DND-41 (cell line): ENCODE results near the gene BEST2.
"Not testable (repeated sequence)": the region's sequence is repeated elsewhere in the genome, so short reads cannot be mapped to it uniquely, and the experiment has no call there.

Experiments
- ATAC-seq: fragments of 200-7000 bp; cut with Tn5 transposase; 3 replicates; pipeline ENCODE4 v1.9.1; 2021; ENCODE audit warnings: low read depth; ENCODE audit not compliant: insufficient read depth
- DNase-seq: peaks from one replicate; pipeline ENCODE4 v3.0.0-alpha.2; 2020
- H2AFZ ChIP-seq: 2 replicates; pipeline ENCODE4 v1.6.0; 2012; ENCODE audit warnings: low read depth, low read length
- H3K27ac ChIP-seq: 2 replicates; pipeline ENCODE4 v1.5.1; 2012; ENCODE audit warnings: low read length, inconsistent platforms
- H3K27me3 ChIP-seq: fragments of 200-600 bp; sonication (generic); 2 replicates; pipeline ENCODE4 v1.6.0; 2012; ENCODE audit warnings: low read length, mild to moderate bottlenecking, inconsistent platforms; ENCODE audit not compliant: insufficient read depth, poor library complexity
- H3K36me3 ChIP-seq: 2 replicates; pipeline ENCODE4 v1.5.1; 2012; ENCODE audit warnings: low read length, inconsistent platforms; ENCODE audit not compliant: insufficient read depth
- H3K4me1 ChIP-seq: 2 replicates; pipeline ENCODE4 v1.5.1; 2012; ENCODE audit warnings: mild to moderate bottlenecking, low read length; ENCODE audit not compliant: insufficient read depth
- H3K4me2 ChIP-seq: 2 replicates; pipeline ENCODE4 v1.6.0; 2012; ENCODE audit warnings: mild to moderate bottlenecking, moderate library complexity, low read length, inconsistent platforms; ENCODE audit not compliant: insufficient read depth
- H3K4me3 ChIP-seq, 2 experiments: fragments of 200-600 bp in 1 of 2; shearing (Covaris generic) in 1 of 2; 2 replicates each; pipeline ENCODE4 v1.5.1; 2012 to 2016; ENCODE audit warnings: inconsistent platforms in 2 of 2, low read length in 2 of 2, mild to moderate bottlenecking in 2 of 2, low read depth in 1 of 2, moderate library complexity in 1 of 2
- H3K79me2 ChIP-seq: 2 replicates; pipeline ENCODE4 v1.6.0; 2012; ENCODE audit warnings: low read length, inconsistent platforms; ENCODE audit not compliant: insufficient read depth
- H3K9ac ChIP-seq: 2 replicates; pipeline ENCODE4 v1.6.0; 2012; ENCODE audit warnings: low read depth, mild to moderate bottlenecking, inconsistent platforms, low read length, moderate library complexity
- H3K9me3 ChIP-seq: 2 replicates; pipeline ENCODE4 v1.5.1; 2012; ENCODE audit warnings: low read length, moderate library complexity, mild to moderate bottlenecking, inconsistent platforms; ENCODE audit not compliant: insufficient read depth, severe bottlenecking
- H4K20me1 ChIP-seq: 2 replicates; pipeline ENCODE4 v1.6.0; 2012; ENCODE audit warnings: low read length; ENCODE audit not compliant: insufficient read depth
- CTCF ChIP-seq: IDR thresholded peaks from 2 replicates; pipeline ENCODE4 v1.5.1; 2012; ENCODE audit warnings: borderline replicate concordance, low read length, moderate library complexity, mild to moderate bottlenecking; ENCODE audit not compliant: poor library complexity, severe bottlenecking; ENCODE audit errors: extremely low read depth
- EZH2 ChIP-seq: IDR thresholded peaks from 3 replicates; pipeline ENCODE4 v1.6.1; 2012; ENCODE audit warnings: borderline replicate concordance, low read depth, mild to moderate bottlenecking, moderate library complexity, low read length, inconsistent platforms; ENCODE audit not compliant: severe bottlenecking

The BEST2 gene

GRCh38 chr19:12794971-12795381 lies 43.4 kb downstream of the BEST2 start:
- no peak overlapping the region for H2AFZ ChIP-seq
- ATAC-seq (no peak), DNase-seq (no peak)
- H3K27ac ChIP-seq: no peak overlapping the region
- no peaks in the 10 kb centered on the region for H3K27me3 ChIP-seq
- H3K9me3 ChIP-seq: no peaks in the 10 kb centered on the region
- no peak for TF ChIP-seq EZH2
- TF ChIP-seq CTCF: no peak
- H3K4me1 ChIP-seq: peaks cover 46% of the 10 kb centered on the region
- H3K4me3 ChIP-seq: no peak overlapping the region
- no peaks in the 10 kb centered on the region; the same call in 1 of the 2 replicates for H3K36me3 ChIP-seq
- H3K9ac ChIP-seq: peak overlapping the region; percentile 79; the same call in 1 of the 2 replicates
- peaks cover 23% of the 10 kb centered on the region for H3K79me2 ChIP-seq
- H3K4me2 ChIP-seq: no peak overlapping the region
- H4K20me1 ChIP-seq: no peaks in the 10 kb centered on the region; the same call in 1 of the 2 replicates

GRCh38 chr19:12796146-12797071 lies 44.8 kb downstream of the BEST2 start:
- peak overlapping the region; percentile 56 for H3K4me2 ChIP-seq
- H2AFZ ChIP-seq: peak overlapping the region; percentile 51
- ATAC-seq: peak; percentile 43
- H3K36me3 ChIP-seq: no peaks in the 10 kb centered on the region; the same call in 1 of the 2 replicates
- H3K9ac ChIP-seq: peak overlapping the region; percentile 33
- peak; percentile 82 for DNase-seq
- 0 out of 4 replicates have a peak overlapping the region, but pooled peaks of 1 of the 2 experiments have one; percentile 30 for H3K4me3 ChIP-seq
- H3K9me3 ChIP-seq: no peaks in the 10 kb centered on the region
- no peaks in the 10 kb centered on the region for H3K27me3 ChIP-seq
- no peaks in the 10 kb centered on the region; the same call in 1 of the 2 replicates for H4K20me1 ChIP-seq
- peaks cover 23% of the 10 kb centered on the region for H3K79me2 ChIP-seq
- peak overlapping the region; percentile 19; the same call in 1 of the 2 replicates for H3K27ac ChIP-seq
- H3K4me1 ChIP-seq: peaks cover 33% of the 10 kb centered on the region
- TF ChIP-seq EZH2: no peak
- peak; percentile 99 for TF ChIP-seq CTCF

- Histone ChIP-seq H3K4me3 (no peak overlapping the region), H3K9me3 (no peaks in the 10 kb centered on the region), H2AFZ (no peak overlapping the region), H4K20me1 (no peaks in the 10 kb centered on the region), H3K4me1 (peaks cover 27% of the 10 kb centered on the region), H3K79me2 (peaks cover 15% of the 10 kb centered on the region), H3K4me2 (no peak overlapping the region), H3K27me3 (no peaks in the 10 kb centered on the region), H3K27ac (0 out of 2 replicates have a peak overlapping the region, but pooled peaks have one; percentile 3), H3K36me3 (no peaks in the 10 kb centered on the region; the same call in 1 of the 2 replicates), H3K9ac (peak overlapping the region; percentile 15; the same call in 1 of the 2 replicates)
- DNase-seq (no peak), ATAC-seq (no peak)
- no peak for TF ChIP-seq EZH2
- no peak for TF ChIP-seq CTCF
Observed at GRCh38 chr19:12797141-12797587, 45.6 kb downstream of the BEST2 start.

- Histone ChIP-seq H3K4me1 (peaks cover 26% of the 10 kb centered on the region), H3K79me2 (peaks cover 11% of the 10 kb centered on the region)
- not testable (repeated sequence) for H2AFZ ChIP-seq, H3K27me3 ChIP-seq, H3K9ac ChIP-seq, ATAC-seq, H3K9me3 ChIP-seq, H4K20me1 ChIP-seq, H3K36me3 ChIP-seq, DNase-seq, H3K27ac ChIP-seq, H3K4me3 ChIP-seq, H3K4me2 ChIP-seq
Observed at GRCh38 chr19:12797607-12798006, 46.0 kb downstream of the BEST2 start.
